Subcutaneous adipose tissue (tissue), 4 donors: ENCODE measurements around the gene ANO4. TPM values are rescaled to one million over a fixed set of nuclear protein-coding genes. Genes with fewer than 3 reads are reported as not detected.

Experiments used
- total RNA-seq, 4 donors: library from RNA; depleted of rRNA; stranded (reverse); fragments of >200 nt; gene quantifications; one replicate each; pipeline ENCODE4 v1.1.0, GENCODE V29; 2016
- TF ChIP-seq, protein P1 (sequence below): fragments of 450-650 bp; IDR thresholded peaks from one replicate; pipeline ENCODE4 v1.5.1; 2016; ENCODE audit warnings: low read depth, mild to moderate bottlenecking, control low read depth, antibody characterized with exemption, moderate library complexity

The ANO4 gene
- total RNA-seq, 4 donors from 2014 or later = 0.22 to 0.82 TPM; not detected in 2

DNA sequence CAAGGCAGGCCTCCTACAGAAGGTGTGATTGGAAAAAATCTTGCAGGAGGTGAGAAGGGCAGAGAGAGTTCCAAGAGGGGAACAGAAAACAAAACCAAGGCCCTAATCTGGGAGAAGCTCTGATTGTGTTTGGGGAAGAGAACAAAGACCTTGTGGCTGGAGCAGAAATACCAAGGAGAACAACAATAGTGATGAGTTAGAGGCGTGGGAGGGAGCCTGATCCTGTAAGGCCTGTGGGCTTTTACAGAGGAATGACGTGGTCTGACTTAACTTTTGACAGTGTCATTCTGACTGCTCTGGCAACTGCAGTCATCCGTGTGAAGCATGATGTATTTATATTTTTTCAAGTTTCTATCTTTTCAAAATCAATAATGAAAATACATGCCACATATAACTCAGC is 200.6 kb downstream of the ANO4 start:
- TF ChIP-seq, protein P1, sequence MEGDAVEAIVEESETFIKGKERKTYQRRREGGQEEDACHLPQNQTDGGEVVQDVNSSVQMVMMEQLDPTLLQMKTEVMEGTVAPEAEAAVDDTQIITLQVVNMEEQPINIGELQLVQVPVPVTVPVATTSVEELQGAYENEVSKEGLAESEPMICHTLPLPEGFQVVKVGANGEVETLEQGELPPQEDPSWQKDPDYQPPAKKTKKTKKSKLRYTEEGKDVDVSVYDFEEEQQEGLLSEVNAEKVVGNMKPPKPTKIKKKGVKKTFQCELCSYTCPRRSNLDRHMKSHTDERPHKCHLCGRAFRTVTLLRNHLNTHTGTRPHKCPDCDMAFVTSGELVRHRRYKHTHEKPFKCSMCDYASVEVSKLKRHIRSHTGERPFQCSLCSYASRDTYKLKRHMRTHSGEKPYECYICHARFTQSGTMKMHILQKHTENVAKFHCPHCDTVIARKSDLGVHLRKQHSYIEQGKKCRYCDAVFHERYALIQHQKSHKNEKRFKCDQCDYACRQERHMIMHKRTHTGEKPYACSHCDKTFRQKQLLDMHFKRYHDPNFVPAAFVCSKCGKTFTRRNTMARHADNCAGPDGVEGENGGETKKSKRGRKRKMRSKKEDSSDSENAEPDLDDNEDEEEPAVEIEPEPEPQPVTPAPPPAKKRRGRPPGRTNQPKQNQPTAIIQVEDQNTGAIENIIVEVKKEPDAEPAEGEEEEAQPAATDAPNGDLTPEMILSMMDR = no peak

DNA sequence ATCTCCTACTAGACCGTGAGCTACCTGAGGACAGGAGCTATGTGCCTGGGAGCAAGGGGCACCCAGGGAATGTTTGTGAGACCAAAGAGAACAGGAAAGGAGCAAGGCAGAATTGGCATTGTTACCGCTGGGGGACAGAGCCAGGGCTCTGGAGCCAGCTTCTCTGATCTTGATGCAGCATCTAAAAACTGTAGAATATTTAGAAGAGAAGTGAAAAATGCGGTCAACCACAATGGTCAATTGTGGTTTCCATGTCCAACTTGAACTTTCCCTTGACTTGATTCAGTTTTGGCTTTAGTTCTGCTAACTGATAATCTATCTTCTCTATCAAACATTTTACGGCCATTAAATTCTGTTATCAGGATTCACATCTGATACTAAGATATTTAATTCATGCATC is 201.2 kb downstream of the ANO4 start:
- TF ChIP-seq, protein P1 = no peak

DNA sequence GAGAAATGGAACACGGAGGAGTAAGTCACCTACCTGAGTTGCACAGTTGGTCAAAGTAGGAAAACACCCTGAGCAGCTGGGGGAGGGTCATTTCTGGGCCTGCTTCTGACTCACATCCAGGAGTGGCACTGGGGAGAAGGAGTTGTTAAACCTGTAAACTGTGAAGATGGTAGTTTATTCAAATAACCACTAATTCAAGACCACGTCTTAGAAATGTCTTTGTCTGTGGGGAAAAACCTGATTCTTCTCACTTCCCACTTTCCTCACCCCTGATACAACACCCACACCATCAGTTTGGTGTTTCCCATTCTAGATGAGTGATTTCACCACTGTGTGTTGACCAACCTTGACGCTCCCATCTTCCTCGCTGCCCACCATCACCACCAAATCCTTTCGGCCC is 207.1 kb downstream of the ANO4 start:
- TF ChIP-seq, protein P1 = no peak

DNA sequence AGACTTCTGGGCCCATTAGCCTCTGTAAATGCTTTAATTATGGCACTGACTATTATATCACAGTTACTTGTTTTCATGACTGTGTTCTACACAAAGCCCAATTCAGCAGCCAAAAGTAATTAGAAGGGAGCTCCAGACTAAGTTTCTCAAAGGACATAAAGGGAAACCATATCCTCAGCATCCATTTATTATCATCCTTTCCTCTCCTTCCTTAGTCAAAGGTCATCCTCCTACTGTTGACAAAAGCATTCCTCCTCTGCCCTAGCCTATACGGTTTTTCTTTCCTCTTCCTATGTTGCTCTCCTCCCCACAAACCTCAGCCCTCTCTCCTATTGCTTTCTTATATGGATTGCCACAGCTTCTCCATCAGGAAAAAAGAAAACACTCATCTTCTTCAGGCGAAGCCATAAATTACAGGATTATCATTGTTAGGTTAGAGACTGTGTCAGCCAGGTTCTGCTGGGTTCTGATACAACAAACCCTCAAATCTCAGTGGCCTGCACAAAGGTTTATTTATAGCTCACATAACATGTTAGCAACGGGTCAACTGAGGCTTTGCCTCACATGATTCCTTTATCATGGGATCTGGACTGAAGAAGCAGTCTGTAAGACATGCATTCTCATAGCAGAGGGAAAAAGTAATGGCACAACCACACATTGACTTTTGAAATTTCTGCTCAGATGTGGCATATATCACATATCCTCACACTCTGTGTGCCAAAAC is 208.3 kb downstream of the ANO4 start:
- TF ChIP-seq, protein P1 = no peak

DNA sequence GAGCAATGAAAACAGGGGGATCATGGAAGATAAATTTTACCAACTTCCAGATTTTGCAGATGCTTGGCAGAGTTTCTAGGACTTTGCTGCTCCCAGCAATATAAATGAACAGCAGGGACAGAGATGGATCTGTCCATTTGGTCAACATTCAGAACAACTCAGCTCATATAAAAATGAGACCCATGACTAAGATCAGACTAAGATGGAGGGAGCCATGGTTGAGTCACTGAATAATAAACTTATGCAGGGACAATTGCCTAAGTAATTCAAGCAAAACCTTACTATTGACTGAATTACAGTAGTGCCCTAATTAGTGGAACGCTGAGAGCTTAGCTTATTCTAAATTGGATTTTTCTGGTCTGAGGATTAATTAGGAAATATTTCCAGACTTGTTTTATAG is 210.3 kb downstream of the ANO4 start:
- TF ChIP-seq, protein P1 = no peak

DNA sequence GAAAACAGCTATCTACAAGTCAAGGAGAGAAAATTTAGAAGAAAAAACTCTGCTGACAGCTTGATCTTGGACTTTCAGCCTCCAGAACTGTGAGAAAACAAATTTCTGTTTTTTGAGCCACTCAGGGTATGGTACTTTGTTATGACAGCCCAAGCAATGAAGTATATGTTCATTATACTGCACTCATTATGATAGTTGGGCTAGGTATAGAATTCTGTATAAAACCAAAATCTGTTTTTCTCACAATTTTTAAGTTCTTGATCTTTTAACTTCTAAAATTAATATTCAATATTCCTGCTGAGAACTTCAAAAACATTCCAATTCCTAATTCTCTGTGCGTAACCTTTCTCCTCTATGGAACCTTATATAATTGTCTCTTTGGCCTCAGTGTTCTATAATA is 214.7 kb downstream of the ANO4 start:
- TF ChIP-seq, protein P1 = no peak

DNA sequence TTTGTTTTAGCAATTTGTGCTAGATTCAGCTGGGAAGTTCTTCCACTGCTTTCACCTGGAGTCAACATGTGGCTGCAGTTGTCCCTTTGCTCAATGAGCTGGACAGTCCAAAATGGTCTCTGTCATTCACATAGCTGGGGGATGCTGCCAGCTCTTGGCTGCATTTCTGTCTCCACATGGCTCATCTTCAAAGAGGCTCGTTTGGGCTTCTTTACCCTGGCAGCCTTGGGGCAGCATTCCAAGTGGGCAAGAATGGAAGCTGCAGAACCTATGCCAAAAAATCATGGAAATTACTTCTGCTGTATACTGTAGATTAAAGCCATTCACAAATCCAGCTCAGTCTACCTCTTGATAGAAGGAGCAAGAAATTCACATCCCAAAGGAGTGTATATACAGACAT is 216.3 kb downstream of the ANO4 start:
- TF ChIP-seq, protein P1 = no peak
